Activated CD4-positive, alpha-beta T cell treated with anti-CD3 and anti-CD28 coated beads, Interleukin-2, amount 10 ng/mL, durations not matched to agents 24 days and 14 days (primary cell): Measurements from ENCODE around the gene USP43. TPM values are rescaled to one million over a fixed set of nuclear protein-coding genes. Genes with fewer than 3 reads are reported as not detected.
"Not testable (repeated sequence)": the region's sequence is repeated elsewhere in the genome, so short reads cannot be mapped to it uniquely, and the experiment has no call there.

Experiments used
- DNase-seq: peaks from one replicate; pipeline ENCODE4 v3.0.0; 2022
- H3K27ac Mint-ChIP-seq: one replicate; pipeline ENCODE4 v1.8.0; 2022; ENCODE audit warnings: mild to moderate bottlenecking, mixed read lengths
- H3K27me3 Mint-ChIP-seq: one replicate; pipeline ENCODE4 v1.8.0; 2022; ENCODE audit warnings: mixed read lengths
- H3K36me3 Mint-ChIP-seq: one replicate; pipeline ENCODE4 v1.8.0; 2022; ENCODE audit warnings: low read depth, mild to moderate bottlenecking, mixed read lengths
- H3K4me1 Mint-ChIP-seq: one replicate; pipeline ENCODE4 v1.8.0; 2021; ENCODE audit warnings: mixed read lengths
- H3K4me3 Mint-ChIP-seq: one replicate; pipeline ENCODE4 v1.8.0; 2022; ENCODE audit warnings: mild to moderate bottlenecking, moderate library complexity, mixed read lengths
- H3K9me3 Mint-ChIP-seq: one replicate; pipeline ENCODE4 v1.8.0; 2021; ENCODE audit warnings: mixed read lengths
- intact Hi-C: fragments of 100-400 bp; cut with micrococcal nuclease; formaldehyde crosslinking; loops from one replicate; pipeline ENCODE4 v1.15.1; 2023
- total RNA-seq: library from RNA; stranded (reverse); gene quantifications from 2 replicates; pipeline ENCODE4 v1.2.3, GENCODE V29; 2022

The USP43 gene
- total RNA-seq, result 0.05 TPM in 1 of 2 replicates, not detected in the other

GRCh38 chr17:9644910-9645751 is at the start of gene USP43:
TSS of gene USP43 (plus strand) at chr17:9645517. CDS start at chr17:9645633, 116 bp downstream.
- no peak within 1 kb of the TSS for H3K27ac Mint-ChIP-seq
- no peaks in the 10 kb centered on the region for H3K9me3 Mint-ChIP-seq
- peak within 1 kb of the TSS; percentile 79 for H3K4me3 Mint-ChIP-seq
- intact Hi-C loops, result no loop called here
- H3K36me3 Mint-ChIP-seq, result no peaks in the 10 kb centered on the region
- peaks cover 49% of the 10 kb centered on the region for H3K27me3 Mint-ChIP-seq
- peak; percentile 65 for DNase-seq
- H3K4me1 Mint-ChIP-seq, result peaks cover 14% of the 10 kb centered on the region

- H3K27me3 Mint-ChIP-seq, DNase-seq, H3K4me3 Mint-ChIP-seq, H3K9me3 Mint-ChIP-seq, H3K4me1 Mint-ChIP-seq, H3K27ac Mint-ChIP-seq, intact Hi-C loops, H3K36me3 Mint-ChIP-seq: not testable (repeated sequence)
Measured at GRCh38 chr17:9597638-9598037, 47.7 kb upstream of the USP43 start.

GRCh38 chr17:9598661-9599060 is 46.7 kb upstream of the USP43 start:
- Mint-ChIP-seq H3K4me3 (no peak overlapping the region), H3K4me1 (no peaks in the 10 kb centered on the region), H3K36me3 (no peaks in the 10 kb centered on the region), H3K27ac (no peak overlapping the region), H3K27me3 (no peaks in the 10 kb centered on the region), H3K9me3 (no peaks in the 10 kb centered on the region)
- DNase-seq, result no peak
- intact Hi-C loops, result no loop called here

- DNase-seq, H3K4me3 Mint-ChIP-seq, H3K36me3 Mint-ChIP-seq, H3K9me3 Mint-ChIP-seq, H3K27ac Mint-ChIP-seq, intact Hi-C loops, H3K4me1 Mint-ChIP-seq, H3K27me3 Mint-ChIP-seq: not testable (repeated sequence)
Measured at GRCh38 chr17:9604583-9604982, 40.7 kb upstream of the USP43 start.

- intact Hi-C loops, result no loop called here
- H3K27me3 Mint-ChIP-seq, result no peaks in the 10 kb centered on the region
- H3K36me3 Mint-ChIP-seq, result no peaks in the 10 kb centered on the region
- H3K9me3 Mint-ChIP-seq, result no peaks in the 10 kb centered on the region
- no peaks in the 10 kb centered on the region for H3K4me1 Mint-ChIP-seq
- no peak overlapping the region for H3K4me3 Mint-ChIP-seq
- H3K27ac Mint-ChIP-seq, result no peak overlapping the region
- no peak for DNase-seq
Measured at GRCh38 chr17:9606453-9606852, 38.9 kb upstream of the USP43 start.

- DNase-seq, H3K4me3 Mint-ChIP-seq, H3K27ac Mint-ChIP-seq, H3K27me3 Mint-ChIP-seq, H3K9me3 Mint-ChIP-seq, intact Hi-C loops, H3K4me1 Mint-ChIP-seq, H3K36me3 Mint-ChIP-seq: not testable (repeated sequence)
Measured at GRCh38 chr17:9607058-9607457, 38.3 kb upstream of the USP43 start.

GRCh38 chr17:9611557-9611956 is 33.8 kb upstream of the USP43 start:
- no peaks in the 10 kb centered on the region for H3K4me1 Mint-ChIP-seq
- intact Hi-C loops, result no loop called here

GRCh38 chr17:9612006-9612405 is 33.3 kb upstream of the USP43 start:
- Mint-ChIP-seq H3K27ac (no peak overlapping the region), H3K27me3 (peaks cover 2% of the 10 kb centered on the region), H3K36me3 (no peaks in the 10 kb centered on the region), H3K9me3 (no peaks in the 10 kb centered on the region), H3K4me1 (no peaks in the 10 kb centered on the region), H3K4me3 (no peak overlapping the region)
- intact Hi-C loops, result no loop called here
- no peak for DNase-seq

More at GRCh38 chr17:9611557-9611956, 33.8 kb upstream of the USP43 start:
- no peaks in the 10 kb centered on the region for H3K9me3 Mint-ChIP-seq
- H3K27ac Mint-ChIP-seq, result no peak overlapping the region
- H3K36me3 Mint-ChIP-seq, result no peaks in the 10 kb centered on the region
- no peak overlapping the region for H3K4me3 Mint-ChIP-seq
- DNase-seq, result no peak
- H3K27me3 Mint-ChIP-seq, result peaks cover 2% of the 10 kb centered on the region

- H3K9me3 Mint-ChIP-seq, result no peaks in the 10 kb centered on the region
- DNase-seq, result no peak
- no peak overlapping the region for H3K27ac Mint-ChIP-seq
- H3K27me3 Mint-ChIP-seq, result peaks cover 2% of the 10 kb centered on the region
- no peaks in the 10 kb centered on the region for H3K4me1 Mint-ChIP-seq
- H3K36me3 Mint-ChIP-seq, result no peaks in the 10 kb centered on the region
- intact Hi-C loops, result no loop called here
- H3K4me3 Mint-ChIP-seq, result no peak overlapping the region
Measured at GRCh38 chr17:9615486-9615885, 29.8 kb upstream of the USP43 start.

GRCh38 chr17:9622961-9623360 is 22.4 kb upstream of the USP43 start:
- H3K4me1 Mint-ChIP-seq, result no peaks in the 10 kb centered on the region
- H3K27ac Mint-ChIP-seq, result no peak overlapping the region
- H3K27me3 Mint-ChIP-seq, result no peaks in the 10 kb centered on the region
- no peaks in the 10 kb centered on the region for H3K36me3 Mint-ChIP-seq
- H3K4me3 Mint-ChIP-seq, result no peak overlapping the region
- H3K9me3 Mint-ChIP-seq, result peaks cover 11% of the 10 kb centered on the region
- DNase-seq, result no peak
- intact Hi-C loops, result no loop called here

GRCh38 chr17:9628509-9628908 is 16.8 kb upstream of the USP43 start:
- intact Hi-C loops, result no loop called here
- Mint-ChIP-seq H3K27ac (no peak overlapping the region), H3K27me3 (no peaks in the 10 kb centered on the region), H3K36me3 (no peaks in the 10 kb centered on the region), H3K4me3 (no peak overlapping the region), H3K9me3 (no peaks in the 10 kb centered on the region), H3K4me1 (no peaks in the 10 kb centered on the region)
- no peak for DNase-seq

- DNase-seq, result no peak
- Mint-ChIP-seq H3K4me3 (no peak overlapping the region), H3K9me3 (no peaks in the 10 kb centered on the region), H3K27ac (no peak overlapping the region), H3K4me1 (no peaks in the 10 kb centered on the region), H3K27me3 (no peaks in the 10 kb centered on the region), H3K36me3 (no peaks in the 10 kb centered on the region)
- intact Hi-C loops, result no loop called here
Measured at GRCh38 chr17:9632741-9633140, 12.6 kb upstream of the USP43 start.

GRCh38 chr17:9635340-9635739 is 10.0 kb upstream of the USP43 start:
- no peak for DNase-seq
- intact Hi-C loops, result no loop called here
- H3K27me3 Mint-ChIP-seq, result no peaks in the 10 kb centered on the region
- no peaks in the 10 kb centered on the region for H3K4me1 Mint-ChIP-seq
- no peak overlapping the region for H3K4me3 Mint-ChIP-seq
- no peaks in the 10 kb centered on the region for H3K36me3 Mint-ChIP-seq
- H3K27ac Mint-ChIP-seq, result no peak overlapping the region
- no peaks in the 10 kb centered on the region for H3K9me3 Mint-ChIP-seq

- Mint-ChIP-seq H3K4me3 (no peak overlapping the region), H3K9me3 (no peaks in the 10 kb centered on the region), H3K36me3 (no peaks in the 10 kb centered on the region), H3K27me3 (peaks cover under 1% of the 10 kb centered on the region), H3K27ac (no peak overlapping the region), H3K4me1 (no peaks in the 10 kb centered on the region)
- intact Hi-C loops, result no loop called here
- DNase-seq, result no peak
Measured at GRCh38 chr17:9636501-9636900, 8.8 kb upstream of the USP43 start.

GRCh38 chr17:9640388-9640787 is 4.9 kb upstream of the USP43 start:
- H3K4me1 Mint-ChIP-seq, DNase-seq, intact Hi-C loops, H3K4me3 Mint-ChIP-seq, H3K27ac Mint-ChIP-seq, H3K9me3 Mint-ChIP-seq, H3K36me3 Mint-ChIP-seq: not testable (repeated sequence)
- peaks cover 25% of the 10 kb centered on the region for H3K27me3 Mint-ChIP-seq
